Sciatic nerve (tissue), 2 donors: Measurements from ENCODE around the gene ZNF746. TPM values are rescaled to one million over a fixed set of nuclear protein-coding genes. Genes with fewer than 3 reads are reported as not detected.

ENCODE experiments used
- ATAC-seq: fragments of 200-7000 bp; cut with Tn5 transposase; one replicate; pipeline ENCODE4 v1.9.1; 2020; ENCODE audit warnings: mild to moderate bottlenecking, moderate library complexity
- DNase-seq: peaks from one replicate; pipeline ENCODE4 v3.0.0-alpha.2; 2020; ENCODE audit warnings: low spot score
- intact Hi-C: fragments of 100-400 bp; cut with DNase I; formaldehyde crosslinking; loops from one replicate; pipeline ENCODE4 v1.14.2; 2022
- total RNA-seq: library from RNA; stranded (reverse); fragmentation: NEBNext Ultra II Directional; extraction: Animal tissue kit (Norgen Biotek cat#: 25700); gene quantifications from one replicate; pipeline ENCODE4 v1.2.1, GENCODE V29; 2021
- donor health status: DM: no; HTN: no; CAD: no.
- donor health status: DM: no; HTN: no; CAD: no.

The ZNF746 gene
- total RNA-seq, 1 donor from 2014 or later = 19.3 TPM

DNA sequence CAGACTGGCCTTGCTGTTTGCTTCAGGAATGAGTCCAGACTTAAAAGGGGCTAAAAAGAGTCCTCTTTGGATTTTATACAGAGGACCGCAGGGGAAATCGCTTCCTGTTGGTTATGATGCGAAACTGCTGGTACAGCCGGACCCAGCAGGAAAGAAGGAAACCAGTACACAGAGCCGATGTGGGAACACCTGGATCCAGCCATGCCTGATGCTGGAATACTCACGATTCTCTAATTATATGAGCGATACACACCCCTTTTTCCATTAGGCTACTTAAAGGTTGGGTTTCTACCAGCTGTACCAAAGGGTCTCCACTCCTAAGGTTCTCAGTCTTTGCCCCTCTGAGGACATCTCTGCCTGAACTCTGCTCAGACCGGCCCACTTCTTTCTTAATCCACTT is 64.5 kb downstream of the ZNF746 start:
- ATAC-seq = no peak
- no peak for DNase-seq
- intact Hi-C loops = no loop called here

DNA sequence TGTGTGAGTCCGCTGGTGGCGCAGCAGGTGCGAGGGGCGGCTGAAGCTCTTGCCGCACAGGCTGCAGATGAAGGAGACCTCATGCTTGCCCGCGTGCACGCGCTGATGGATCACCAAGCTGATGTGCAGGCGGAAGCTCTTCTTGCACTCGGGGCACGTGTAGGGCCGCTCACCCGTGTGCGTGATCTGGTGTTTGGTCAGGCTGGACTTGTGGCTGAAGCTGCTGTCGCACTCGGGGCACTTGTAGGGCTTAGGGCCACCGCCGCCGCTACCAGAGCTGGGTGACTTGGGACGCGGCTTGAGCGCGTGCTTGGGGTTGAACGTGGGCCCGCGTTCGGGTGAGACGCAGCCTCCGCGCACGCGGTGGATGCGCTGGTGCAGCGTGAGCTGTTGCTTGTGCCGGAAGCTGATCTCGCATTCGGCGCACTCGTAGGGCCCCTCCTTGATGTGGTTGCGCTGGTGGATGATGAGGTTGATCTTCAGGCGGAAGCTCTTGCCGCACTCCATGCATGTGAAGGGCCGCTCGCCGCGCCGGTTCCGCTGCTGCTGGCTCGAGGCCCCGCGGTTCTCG is 65.4 kb downstream of the ZNF746 start:
- intact Hi-C loops = no loop called here
- no peak for ATAC-seq
- no peak for DNase-seq

DNA sequence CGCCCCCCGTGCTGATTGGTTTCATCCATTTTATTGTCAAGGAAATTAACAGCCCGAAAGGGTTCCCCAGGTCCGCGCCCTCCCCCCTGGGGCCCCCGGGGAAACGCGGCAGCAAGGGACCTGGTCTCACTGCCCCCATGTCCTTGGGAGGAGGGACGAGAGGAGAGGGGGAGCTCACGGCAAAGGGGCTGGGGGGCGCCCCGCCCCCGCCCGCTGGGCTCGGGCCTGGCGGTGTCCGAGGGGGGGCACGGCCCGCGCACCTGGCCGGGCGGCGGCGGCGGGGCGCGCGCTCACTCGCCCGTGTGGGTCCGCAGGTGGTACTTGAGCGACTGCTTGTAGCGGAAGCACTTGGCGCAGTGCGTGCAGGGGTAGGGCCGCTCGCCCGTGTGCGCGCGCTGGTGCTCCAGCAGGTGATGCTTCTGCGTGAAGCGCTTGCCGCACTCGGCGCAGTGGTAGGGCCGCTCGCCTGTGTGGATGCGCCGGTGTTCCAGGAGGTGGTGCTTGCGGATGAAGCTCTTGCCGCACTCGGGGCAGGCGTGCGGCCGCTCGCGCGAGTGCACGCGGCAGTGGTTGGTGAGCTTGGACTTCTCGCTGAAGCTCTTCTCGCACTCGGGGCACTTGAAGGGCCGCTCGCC is 66.0 kb downstream of the ZNF746 start:
- DNase-seq (no peak), ATAC-seq (no peak)
- intact Hi-C loops = no loop called here

DNA sequence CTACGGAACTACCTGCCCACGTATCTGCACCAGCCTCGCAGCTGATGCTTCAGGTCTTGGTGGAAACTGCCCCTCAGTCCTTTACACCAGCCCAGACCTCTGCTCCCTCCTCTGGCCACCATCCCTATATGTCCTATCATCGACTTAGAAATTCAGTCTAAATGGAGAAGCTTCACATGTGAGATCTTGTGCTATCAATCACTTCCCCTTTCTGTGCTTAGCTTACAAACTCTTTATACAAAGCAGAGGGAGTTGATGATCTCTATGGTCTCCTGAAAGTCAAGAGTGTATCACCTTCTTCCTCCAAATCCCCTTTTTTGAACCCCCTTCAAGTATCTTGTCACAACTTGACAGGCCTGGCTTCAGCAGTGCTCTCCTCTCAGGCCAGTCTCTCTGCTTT is 67.4 kb downstream of the ZNF746 start:
- ATAC-seq = no peak
- intact Hi-C loops = no loop called here
- DNase-seq = no peak

DNA sequence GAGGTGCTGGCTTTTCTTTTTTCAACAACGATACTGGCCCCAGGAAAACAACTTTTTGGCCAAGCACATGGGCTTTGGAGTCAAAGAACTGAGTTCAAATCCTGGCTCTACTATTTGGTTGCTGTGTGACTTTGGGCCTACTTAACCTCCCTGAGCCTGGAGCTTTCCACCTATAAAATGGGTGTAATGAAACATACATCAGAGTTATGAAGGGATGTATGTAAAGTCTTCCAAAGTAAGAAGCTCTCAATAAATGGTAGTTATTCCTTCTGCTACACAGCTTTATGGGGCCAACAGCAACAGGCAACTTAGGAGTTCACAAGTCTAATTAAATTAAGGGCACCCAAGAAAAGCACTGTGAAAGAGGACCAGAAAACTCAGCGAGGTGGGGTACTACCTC is 69.7 kb downstream of the ZNF746 start:
- ATAC-seq = no peak
- intact Hi-C loops = no loop called here

DNA sequence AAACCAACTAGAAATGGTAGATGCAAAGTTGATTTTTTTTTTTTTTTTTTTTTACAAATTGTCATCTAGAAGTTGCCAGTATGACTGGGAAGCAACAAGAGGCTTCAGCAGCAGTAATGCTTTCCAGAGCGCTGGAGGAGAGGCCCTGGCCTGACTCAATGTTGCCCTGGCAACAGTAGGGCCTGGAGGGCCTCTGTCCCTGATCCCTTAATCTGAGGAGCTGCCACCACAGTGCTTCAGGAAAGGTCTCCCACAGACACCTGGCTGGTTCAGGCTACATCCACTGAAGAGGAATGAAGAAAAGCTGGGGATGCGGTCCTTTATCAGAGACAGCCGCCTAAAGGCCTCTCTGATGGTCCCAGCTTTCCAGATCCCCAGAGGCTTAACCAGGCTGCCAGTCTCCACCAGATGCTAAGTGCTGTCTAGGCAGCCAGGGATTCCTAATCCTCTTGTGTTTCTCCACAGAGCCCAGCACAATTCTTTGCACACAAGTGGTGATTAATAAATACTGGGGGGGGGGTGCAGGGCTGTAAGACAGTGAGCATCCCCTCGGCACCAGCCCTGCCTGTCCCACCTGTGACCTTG is 70.4 kb downstream of the ZNF746 start:
- intact Hi-C loops = no loop called here
- no peak for DNase-seq
- ATAC-seq = no peak

More for the DNA sequence above, 69.7 kb downstream of the ZNF746 start:
- no peak for DNase-seq

DNA sequence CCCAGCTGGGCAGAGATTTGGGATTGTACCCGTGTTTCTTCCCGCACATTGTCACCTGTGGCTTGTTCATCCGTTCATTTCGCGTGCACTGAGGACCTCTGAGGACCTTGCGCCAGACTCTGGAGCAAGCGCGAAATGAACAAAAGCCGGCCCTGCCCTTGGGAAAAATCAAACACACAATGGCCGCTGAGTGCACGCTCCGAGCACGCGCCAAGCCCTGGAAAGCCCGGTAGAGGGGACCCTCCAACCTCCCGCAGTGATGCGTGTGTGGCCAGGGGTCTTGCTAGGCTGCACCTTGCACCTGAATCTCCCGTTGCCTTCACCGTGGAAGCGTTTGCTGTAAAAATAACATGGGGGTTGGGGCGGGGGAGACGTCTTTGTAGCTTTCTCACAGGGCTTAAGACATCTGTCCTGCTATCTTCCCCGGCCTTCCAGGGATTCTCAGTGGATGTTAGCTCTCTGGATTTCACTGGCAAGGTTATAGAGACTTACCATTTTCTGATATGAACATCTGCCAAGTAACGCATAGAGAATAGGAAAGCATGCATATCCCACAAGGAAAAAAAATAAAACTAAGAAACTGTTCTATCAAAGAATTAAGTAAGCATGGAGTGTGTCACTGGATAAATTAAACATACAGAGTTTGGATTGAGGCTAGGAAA is 74.0 kb downstream of the ZNF746 start:
- no peak for DNase-seq
- peak; percentile 22 for ATAC-seq
- intact Hi-C loops = no loop called here

DNA sequence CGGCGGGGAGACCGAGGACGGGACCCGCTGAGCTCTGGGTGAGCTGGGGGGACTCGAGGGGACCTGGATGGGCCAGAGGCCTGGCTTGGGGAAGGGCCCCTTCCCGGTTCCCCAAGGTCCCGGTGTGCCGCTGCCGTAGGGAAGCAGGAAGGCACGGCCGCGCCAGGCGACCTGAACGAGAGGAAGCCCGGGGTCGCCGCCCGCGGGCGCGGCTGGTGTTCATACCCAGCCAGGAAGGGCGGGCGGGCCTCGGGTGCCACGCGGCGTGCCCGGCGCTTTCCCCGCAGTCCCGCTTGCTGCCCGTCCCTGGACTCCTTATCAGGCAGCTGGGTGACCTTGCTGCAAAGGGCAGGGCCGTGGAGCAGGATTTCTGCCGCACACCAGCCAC is 74.7 kb downstream of the ZNF746 start:
- intact Hi-C loops = no loop called here
- ATAC-seq (no peak), DNase-seq (no peak)

Other genes starting within 250 kb of the ZNF746 start
- gene ZNF783, start 235.6 kb downstream of the ZNF746 start, total RNA-seq = 32.1 TPM
- 10.3 TPM for gene ZNF777, start 36.7 kb downstream of the ZNF746 start, total RNA-seq